SK-N-MC (cell line): ENCODE measurements around the gene VTI1B.
A peak's percentile ranks its signal among the peaks of the same experiment; 100 is the strongest.

ENCODE experiments used
- DNase-seq: peaks from one replicate; pipeline ENCODE4 v3.0.0-alpha.2; 2011; ENCODE audit warnings: low read depth, low spot score
- H3K27ac ChIP-seq: fragments of 200-600 bp; sonication (generic); 2 replicates; pipeline ENCODE4 v1.5.1; 2016; ENCODE audit warnings: mixed run types
- H3K36me3 ChIP-seq: fragments of 200-600 bp; sonication (generic); 2 replicates; pipeline ENCODE4 v1.6.1; 2017; ENCODE audit warnings: antibody characterized with exemption, low read length, mixed read lengths; ENCODE audit not compliant: insufficient read depth
- H3K4me3 ChIP-seq: fragments of 200-600 bp; sonication (generic); 2 replicates; pipeline ENCODE4 v1.5.1; 2016
- H3K9ac ChIP-seq: fragments of 200-600 bp; sonication (generic); 2 replicates; pipeline ENCODE4 v1.8.0; 2017; ENCODE audit warnings: mixed run types, mixed read lengths; ENCODE audit not compliant: insufficient read length
- H3K9me3 ChIP-seq: fragments of 200-600 bp; sonication (generic); 2 replicates; pipeline ENCODE4 v1.6.1; 2017; ENCODE audit warnings: low read depth, mild to moderate bottlenecking, antibody characterized with exemption, low read length, moderate library complexity, mixed read lengths
- EZH2 ChIP-seq: fragments of 200-600 bp; sonication (generic); IDR thresholded peaks from one replicate; pipeline ENCODE4 v1.6.1; 2017; ENCODE audit warnings: antibody characterized with exemption
- FOXP2 ChIP-seq: optimal IDR thresholded peaks from 2 replicates; pipeline ENCODE3; 2011; ENCODE audit warnings: mild to moderate bottlenecking, moderate library complexity; ENCODE audit not compliant: insufficient read depth; ENCODE audit errors: extremely low read length, control extremely low read depth
- POLR2AphosphoS5 ChIP-seq: IDR thresholded peaks from 2 replicates; pipeline ENCODE4 v1.6.1; 2012; ENCODE audit warnings: mild to moderate bottlenecking, low read depth, low read length, borderline replicate concordance

Gene VTI1B

GRCh38 chr14:67683842-67684241 is 9.4 kb upstream of the VTI1B start:
- no peak for DNase-seq
- H3K27ac ChIP-seq: no peak overlapping the region
- H3K9me3 ChIP-seq: no peaks in the 10 kb centered on the region
- H3K4me3 ChIP-seq: no peak overlapping the region
- peaks cover 87% of the 10 kb centered on the region for H3K36me3 ChIP-seq
- TF ChIP-seq EZH2: no peak
- TF ChIP-seq FOXP2: no peak
- no peak for TF ChIP-seq POLR2AphosphoS5
- no peak overlapping the region for H3K9ac ChIP-seq

- no peaks in the 10 kb centered on the region for H3K9me3 ChIP-seq
- no peak for DNase-seq
- TF ChIP-seq POLR2AphosphoS5: no peak
- no peak for TF ChIP-seq FOXP2
- TF ChIP-seq EZH2: no peak
- H3K36me3 ChIP-seq: peaks cover 77% of the 10 kb centered on the region
- H3K27ac ChIP-seq: no peak overlapping the region
- no peak overlapping the region for H3K9ac ChIP-seq
- H3K4me3 ChIP-seq: no peak overlapping the region
These were observed 6.5 kb upstream of the VTI1B start for GRCh38 chr14:67680941-67681340.

- Histone ChIP-seq H3K4me3 (no peak overlapping the region), H3K9ac (no peak overlapping the region), H3K9me3 (no peaks in the 10 kb centered on the region), H3K36me3 (peaks cover 69% of the 10 kb centered on the region), H3K27ac (no peak overlapping the region)
- no peak for DNase-seq
- TF ChIP-seq FOXP2 (no peak), POLR2AphosphoS5 (no peak), EZH2 (no peak)
These were observed 5.7 kb upstream of the VTI1B start for GRCh38 chr14:67680121-67680602.

GRCh38 chr14:67679006-67679405 is 4.6 kb upstream of the VTI1B start:
- H3K4me3 ChIP-seq: no peak overlapping the region
- TF ChIP-seq FOXP2 (no peak), POLR2AphosphoS5 (no peak), EZH2 (no peak)
- no peaks in the 10 kb centered on the region for H3K9me3 ChIP-seq
- no peak overlapping the region for H3K9ac ChIP-seq
- DNase-seq: no peak
- no peak overlapping the region for H3K27ac ChIP-seq
- peaks cover 58% of the 10 kb centered on the region for H3K36me3 ChIP-seq

- no peaks in the 10 kb centered on the region for H3K9me3 ChIP-seq
- peaks cover 24% of the 10 kb centered on the region for H3K36me3 ChIP-seq
- no peak for DNase-seq
- H3K4me3 ChIP-seq: peak overlapping the region; percentile 95
- TF ChIP-seq FOXP2 (no peak), POLR2AphosphoS5 (no peak), EZH2 (no peak)
- H3K27ac ChIP-seq: no peak overlapping the region; the same call in 1 of the 2 replicates
- peak overlapping the region; percentile 99 for H3K9ac ChIP-seq
These were observed 769 bp upstream of the VTI1B start for GRCh38 chr14:67675219-67675582.

GRCh38 chr14:67674139-67674479 is 323 bp downstream of the VTI1B start:
- Histone ChIP-seq H3K9ac (peak overlapping the region; percentile 99), H3K9me3 (no peaks in the 10 kb centered on the region), H3K27ac (no peak overlapping the region), H3K36me3 (peaks cover 18% of the 10 kb centered on the region), H3K4me3 (peak overlapping the region; percentile 95)
- no peak for DNase-seq
- TF ChIP-seq POLR2AphosphoS5 (no peak; the same call in 1 of the 2 replicates), EZH2 (no peak), FOXP2 (no peak)

GRCh38 chr14:67673451-67673850 is 981 bp downstream of the VTI1B start:
- no peak for DNase-seq
- H3K9me3 ChIP-seq: no peaks in the 10 kb centered on the region
- peaks cover 13% of the 10 kb centered on the region for H3K36me3 ChIP-seq
- H3K4me3 ChIP-seq: peak overlapping the region; percentile 95
- no peak overlapping the region for H3K27ac ChIP-seq
- peak overlapping the region; percentile 99 for H3K9ac ChIP-seq
- no peak for TF ChIP-seq EZH2
- no peak for TF ChIP-seq FOXP2
- TF ChIP-seq POLR2AphosphoS5: no peak

GRCh38 chr14:67668559-67668958 is 5.9 kb downstream of the VTI1B start:
- no peaks in the 10 kb centered on the region for H3K9me3 ChIP-seq
- no peaks in the 10 kb centered on the region for H3K36me3 ChIP-seq
- H3K27ac ChIP-seq: no peak overlapping the region
- no peak overlapping the region for H3K9ac ChIP-seq
- DNase-seq: no peak
- no peak overlapping the region for H3K4me3 ChIP-seq
- no peak for TF ChIP-seq EZH2
- no peak for TF ChIP-seq FOXP2
- TF ChIP-seq POLR2AphosphoS5: no peak

GRCh38 chr14:67666750-67667449 is 7.5 kb downstream of the VTI1B start:
- no peak for TF ChIP-seq POLR2AphosphoS5
- TF ChIP-seq FOXP2: no peak
- no peak for TF ChIP-seq EZH2
- H3K4me3 ChIP-seq: no peak overlapping the region
- H3K9ac ChIP-seq: peak overlapping the region; percentile 48
- no peaks in the 10 kb centered on the region for H3K9me3 ChIP-seq
- H3K27ac ChIP-seq: peak overlapping the region; percentile 64; the same call in 1 of the 2 replicates
- no peaks in the 10 kb centered on the region for H3K36me3 ChIP-seq
- DNase-seq: peak; percentile 58
